Panc1 (cell line): Measurements from ENCODE around the gene CLPTM1L.

Experiments used
- CTCF ChIP-seq: fragments of 450-650 bp; IDR thresholded peaks from 2 replicates; pipeline ENCODE4 v1.5.1; 2017; ENCODE audit warnings: mild to moderate bottlenecking
- POLR2AphosphoS5 ChIP-seq: IDR thresholded peaks from 2 replicates; pipeline ENCODE4 v1.6.1; 2012; ENCODE audit warnings: mild to moderate bottlenecking, low read depth, low read length, moderate library complexity

- TF ChIP-seq CTCF (no peak), POLR2AphosphoS5 (no peak)
Measured at GRCh38 chr5:1285883-1286291, 59.0 kb downstream of the CLPTM1L start.
